MV-4-11 (cell line): ENCODE results near the gene RALGPS1.
A peak's percentile ranks its signal among the peaks of the same experiment; 100 is the strongest.

ENCODE experiments used
- DNase-seq: peaks from one replicate; lab custom pipeline; 2025; lab: John Stamatoyannopoulos, UW

Gene RALGPS1

GRCh38 chr9:127022913-127023660 is 108.5 kb downstream of the RALGPS1 start:
- no peak for DNase-seq

- DNase-seq, result no peak
Observed at GRCh38 chr9:127025042-127025441, 110.5 kb downstream of the RALGPS1 start.

- DNase-seq, result no peak
Observed at GRCh38 chr9:127027694-127028093, 113.1 kb downstream of the RALGPS1 start.

- DNase-seq, result no peak
Observed at GRCh38 chr9:127029548-127029947, 115.0 kb downstream of the RALGPS1 start.

GRCh38 chr9:127030814-127031740 is 116.5 kb downstream of the RALGPS1 start:
- peak; percentile 74 for DNase-seq

GRCh38 chr9:127032256-127032655 is 117.7 kb downstream of the RALGPS1 start:
- DNase-seq, result no peak

- no peak for DNase-seq
Observed at GRCh38 chr9:127033061-127033460, 118.5 kb downstream of the RALGPS1 start.

- no peak for DNase-seq
Observed at GRCh38 chr9:127033789-127034188, 119.2 kb downstream of the RALGPS1 start.

GRCh38 chr9:127034691-127035090 is 120.1 kb downstream of the RALGPS1 start:
- DNase-seq, result no peak

GRCh38 chr9:127035423-127035822 is 120.8 kb downstream of the RALGPS1 start:
- no peak for DNase-seq

- no peak for DNase-seq
Observed at GRCh38 chr9:127035948-127036347, 121.4 kb downstream of the RALGPS1 start.

GRCh38 chr9:127036437-127036836 is 121.9 kb downstream of the RALGPS1 start:
- no peak for DNase-seq

GRCh38 chr9:127038531-127038930 is 123.9 kb downstream of the RALGPS1 start:
- DNase-seq, result no peak

GRCh38 chr9:127039492-127039891 is 124.9 kb downstream of the RALGPS1 start:
- no peak for DNase-seq

GRCh38 chr9:127045148-127045547 is 130.6 kb downstream of the RALGPS1 start:
- DNase-seq, result no peak

- DNase-seq, result no peak
Observed at GRCh38 chr9:127047971-127048370, 133.4 kb downstream of the RALGPS1 start.

- peak; percentile 91 for DNase-seq
Observed at GRCh38 chr9:127049044-127049443, 134.5 kb downstream of the RALGPS1 start.

- no peak for DNase-seq
Observed at GRCh38 chr9:127049581-127049980, 135.0 kb downstream of the RALGPS1 start.

GRCh38 chr9:127050152-127050551 is 135.6 kb downstream of the RALGPS1 start:
- DNase-seq, result no peak

GRCh38 chr9:127050591-127051001 is 136.0 kb downstream of the RALGPS1 start:
- DNase-seq, result no peak

- no peak for DNase-seq
Observed at GRCh38 chr9:127051881-127052595, 137.5 kb downstream of the RALGPS1 start.

GRCh38 chr9:127053057-127053821 is 138.7 kb downstream of the RALGPS1 start:
- DNase-seq, result no peak
